HepG2 (cell line): ENCODE measurements around the gene PACRGL. TPM values are rescaled to one million over a fixed set of nuclear protein-coding genes. Genes with fewer than 3 reads are reported as not detected.

Source experiments
- ATAC-seq: fragments of 200-7000 bp; cut with Tn5 transposase; 3 replicates; pipeline ENCODE4 v1.9.1; 2020; ENCODE audit warnings: mild to moderate bottlenecking, moderate library complexity
- BruUV-seq: library from RNA; stranded (reverse); fragments of 400-500 nt; replicated peaks from 2 replicates; lab custom pipeline; 2021; lab: Mats Ljungman, UMichigan
- CTCF ChIA-PET: fragments of 300-600 bp; formaldehyde crosslinking; extraction: SDS; loops from one replicate; lab custom pipeline; 2021; ENCODE audit warnings: low total read pairs, inconsistent platforms, low intra/inter-chr PET ratio; lab: Yijun Ruan, JAX
- POLR2A ChIA-PET: fragments of 350-600 bp; sonication (Branson Sonifier 250); formaldehyde crosslinking; loops from one replicate; lab custom pipeline; 2020; ENCODE audit warnings: antibody characterized with exemption, inconsistent platforms; lab: Yijun Ruan, JAX
- DNase-seq: peaks from one replicate; pipeline ENCODE4 v3.0.0-alpha.2; 2015; ENCODE audit warnings: low spot score
- FAIRE-seq: peaks from 3 replicates; lab custom pipeline; 2011; peaks lifted over from hg19 to GRCh38; lab: Jason Lieb, UNC
- H2AFZ ChIP-seq: one replicate; pipeline ENCODE4 v1.6.1; 2011; ENCODE audit warnings: low read length, inconsistent platforms
- H3K27ac ChIP-seq: fragments of 300-600 bp; 3 replicates; pipeline ENCODE4 v1.8.0; 2011; ENCODE audit warnings: mixed run types, mild to moderate bottlenecking, mixed read lengths, low read length, inconsistent platforms; ENCODE audit not compliant: insufficient read depth; ENCODE audit errors: extremely low read length
- H3K27me3 ChIP-seq, 2 experiments: fragments of 200-600 bp in 1 of 2; 2 replicates in 1 of 2; 3 replicates in 1 of 2; pipeline versions ENCODE4 v1.6.0 to v1.8.0; 2011; ENCODE audit warnings: low read length in 2 of 2, mild to moderate bottlenecking in 2 of 2, moderate library complexity in 2 of 2, inconsistent platforms in 1 of 2; ENCODE audit not compliant: insufficient read depth in 2 of 2, control insufficient read depth in 1 of 2
- H3K36me3 ChIP-seq, 2 experiments: fragments of 200-600 bp in 1 of 2; replicated peaks in 1 of 2; 2 replicates in 1 of 2; 3 replicates in 1 of 2; pipeline versions ENCODE4 v1.5.1 to v1.8.0; 2011; ENCODE audit warnings: low read length in 2 of 2, inconsistent platforms in 1 of 2; ENCODE audit not compliant: insufficient read depth in 2 of 2, control insufficient read depth in 1 of 2
- H3K4me1 ChIP-seq: 2 replicates; pipeline ENCODE4 v1.5.1; 2012; ENCODE audit warnings: low read length, inconsistent platforms; ENCODE audit not compliant: insufficient read depth
- H3K4me2 ChIP-seq: 2 replicates; pipeline ENCODE4 v1.6.0; 2011; ENCODE audit warnings: low read depth, low read length, inconsistent platforms
- H3K4me3 ChIP-seq, 3 experiments: fragments of 200-600 bp in 1 of 3; sonication (generic), shearing (Covaris generic) in 1 of 3; replicated peaks in 1 of 3; 2 replicates each; pipeline ENCODE4 v1.5.1; 2011 to 2016; ENCODE audit warnings: low read length in 3 of 3, inconsistent platforms in 2 of 3, low read depth in 2 of 3, mild to moderate bottlenecking in 2 of 3, control low read depth in 1 of 3, mixed read lengths in 1 of 3; ENCODE audit not compliant: insufficient read depth in 1 of 3
- H3K79me2 ChIP-seq: one replicate; pipeline ENCODE4 v1.6.1; 2011; ENCODE audit warnings: low read length, inconsistent platforms; ENCODE audit not compliant: insufficient read depth
- H3K9ac ChIP-seq: 2 replicates; pipeline ENCODE4 v1.6.0; 2011; ENCODE audit warnings: mild to moderate bottlenecking, low read depth, low read length, inconsistent platforms; ENCODE audit not compliant: insufficient read depth
- H3K9me3 ChIP-seq: 2 replicates; pipeline ENCODE4 v1.5.1; 2012; ENCODE audit warnings: mild to moderate bottlenecking, low read length
- H4K20me1 ChIP-seq: 2 replicates; pipeline ENCODE4 v1.6.0; 2011; ENCODE audit warnings: inconsistent platforms, mild to moderate bottlenecking, low read length, moderate library complexity; ENCODE audit not compliant: insufficient read depth
- CTCF ChIP-seq: sonication (generic); formaldehyde crosslinking; IDR thresholded peaks from 2 replicates; pipeline ENCODE4 v1.5.0; 2020; ENCODE audit warnings: mild to moderate bottlenecking, missing genetic modification reagents, moderate library complexity
- EZH2 ChIP-seq: conservative IDR thresholded peaks from 2 replicates; pipeline ENCODE4 v1.6.1; 2012; ENCODE audit warnings: mild to moderate bottlenecking, low read depth, low read length, moderate library complexity
- KDM5B ChIP-seq: sonication (generic); formaldehyde crosslinking; IDR thresholded peaks from 2 replicates; pipeline ENCODE4 v1.4.0; 2020; ENCODE audit warnings: missing genetic modification reagents, mild to moderate bottlenecking, borderline replicate concordance
- KDM6A ChIP-seq: IDR thresholded peaks from 2 replicates; pipeline ENCODE4 v1.6.1; 2016; ENCODE audit warnings: low read depth
- ZNF18 ChIP-seq: sonication (generic); formaldehyde crosslinking; IDR thresholded peaks from 2 replicates; pipeline ENCODE4 v1.8.0; 2022; ENCODE audit warnings: mild to moderate bottlenecking, missing genetic modification reagents; ENCODE audit not compliant: insufficient replicate concordance
- ZNF331 ChIP-seq: sonication (generic); formaldehyde crosslinking; IDR thresholded peaks from 2 replicates; pipeline ENCODE4 v1.4.0; 2020; ENCODE audit warnings: missing genetic modification reagents
- ZNF841 ChIP-seq: sonication (generic); formaldehyde crosslinking; IDR thresholded peaks from 2 replicates; pipeline ENCODE4 v1.8.1; 2023; ENCODE audit warnings: missing genetic modification reagents, borderline replicate concordance
- WGBS: methylation state at CpG from one replicate; pipeline ENCODE4 v1.1.6; 2017; ENCODE audit warnings: low lambda C conversion rate; 5-methylcytosine and 5-hydroxymethylcytosine counted together
- in situ Hi-C: cut with HindIII; loops from 2 replicates; pipeline ENCODE4 v1.10.0; 2017; ENCODE audit warnings: low pct_unique_long_range_greater_than_20kb; ENCODE audit not compliant: extremely low pct_ligation_motif_present
- intact Hi-C: fragments of 100-400 bp; cut with micrococcal nuclease; formaldehyde crosslinking; loops from one replicate; pipeline ENCODE4 v1.10.0; 2022; ENCODE audit not compliant: unreplicated experiment
- polyA plus RNA-seq, 8 experiments: library from polyadenylated mRNA; depleted of rRNA in 3 of 8; stranded (reverse) in 7 of 8; unstranded in 1 of 8; fragments of >200 nt; fragmentation: Illumina TruSeq in 4 of 8; extraction: Trizol in 4 of 8; gene quantifications; 2 replicates each; pipeline versions ENCODE4 v1.2.1 to v1.2.3, GENCODE V29; 2011 to 2016; ENCODE audit warnings: low read depth in 4 of 8, missing spikeins in 1 of 8, mixed read lengths in 1 of 8; ENCODE audit not compliant: insufficient read depth in 1 of 8
- total RNA-seq, 5 experiments: library from RNA; depleted of rRNA; stranded (reverse); fragments of >200 nt; fragmentation: Illumina TruSeq; extraction: Trizol; gene quantifications; 2 replicates each; pipeline ENCODE4 v1.2.3, GENCODE V29; 2016; ENCODE audit warnings: low read depth in 1 of 5

PACRGL gene
- total and polyA plus RNA-seq, 2 of the 13 experiments (the other 11 are each of a cell fraction or from before 2014, with no cell fraction given): 5.8 to 15.1 TPM

GRCh38 chr4:20723463-20723862 is 23.2 kb downstream of the PACRGL start (continued):
- no peak for TF ChIP-seq EZH2
- no peak for TF ChIP-seq CTCF (CRISPR knock-in tag)
- TF ChIP-seq ZNF841 (CRISPR knock-in tag): no peak
- TF ChIP-seq, all 625 proteins: peak for 0

GRCh38 chr4:20724915-20725314 is 24.7 kb downstream of the PACRGL start:
- ATAC-seq (no peak), FAIRE-seq (no peak), DNase-seq (no peak)
- Histone ChIP-seq H3K79me2 (no peaks in the 10 kb centered on the region), H4K20me1 (no peaks in the 10 kb centered on the region), H3K9ac (no peak overlapping the region), H3K4me1 (no peaks in the 10 kb centered on the region), H3K27me3 (no peaks in the 10 kb centered on the region)
- no peak for TF ChIP-seq KDM6A (CRISPR knock-in tag)
- TF ChIP-seq ZNF18 (CRISPR knock-in tag): no peak
- no peak for TF ChIP-seq KDM5B
- no peak for TF ChIP-seq ZNF331 (CRISPR knock-in tag)
- TF ChIP-seq, all 625 proteins: peak for 0
- WGBS: 82% methylated on average over 6 of the region's 6 CpGs
- H3K4me3 ChIP-seq: no peak overlapping the region
- no peak overlapping the region for H3K4me2 ChIP-seq
- H3K27ac ChIP-seq: no peak overlapping the region
- ChIA-PET POLR2A (no interaction called here), CTCF (no interaction called here)
- H3K9me3 ChIP-seq: no peaks in the 10 kb centered on the region
- no peak overlapping the region for H2AFZ ChIP-seq
- intact Hi-C loops (no loop called here), in situ Hi-C loops (no loop called here)
- H3K36me3 ChIP-seq: peaks cover 2 to 14% of the 10 kb centered on the region in 2 experiments; a peak in 3 of 5 replicates
- BruUV-seq: no TSS peak
